ENCODE measurements around the gene LRMDA. TPM values are rescaled to one million over a fixed set of nuclear protein-coding genes. Genes with fewer than 3 reads are reported as not detected.

The LRMDA gene
- total RNA-seq, 1 donor from 2014 or later = 29.9 TPM

- no peaks in the 10 kb centered on the region for H3K27me3 ChIP-seq (ENCODE audit: low read depth)
- H3K9me3 ChIP-seq = no peaks in the 10 kb centered on the region
- intact Hi-C loops (cut with DNase I) = no loop called here
- DNase-seq (no peak), ATAC-seq (no peak)
- no peaks in the 10 kb centered on the region for H3K4me1 ChIP-seq
- TF ChIP-seq CTCF (IDR thresholded peaks at IDR 0.05) = no peak
- H3K36me3 ChIP-seq = no peaks in the 10 kb centered on the region
- no peak overlapping the region for H3K27ac ChIP-seq
- no peak overlapping the region for H3K4me3 ChIP-seq
These were observed 964.7 kb downstream of the LRMDA start for GRCh38 chr10:76396134-76396533.

- H3K4me1 ChIP-seq = no peaks in the 10 kb centered on the region
- DNase-seq = no peak
- ATAC-seq = no peak
- no peak overlapping the region for H3K4me3 ChIP-seq
- intact Hi-C loops (cut with DNase I) = no loop called here
- no peaks in the 10 kb centered on the region for H3K9me3 ChIP-seq
- TF ChIP-seq CTCF (IDR thresholded peaks at IDR 0.05) = no peak
- no peak overlapping the region for H3K27ac ChIP-seq
- no peaks in the 10 kb centered on the region for H3K27me3 ChIP-seq (ENCODE audit: low read depth)
- no peaks in the 10 kb centered on the region for H3K36me3 ChIP-seq
These were observed 966.0 kb downstream of the LRMDA start for GRCh38 chr10:76397181-76398042.

- intact Hi-C loops (cut with DNase I) = no loop called here
- DNase-seq (no peak), ATAC-seq (no peak)
- Histone ChIP-seq H3K36me3 (no peaks in the 10 kb centered on the region), H3K27me3 (ENCODE audit: low read depth) (no peaks in the 10 kb centered on the region), H3K9me3 (no peaks in the 10 kb centered on the region), H3K4me3 (no peak overlapping the region), H3K27ac (no peak overlapping the region), H3K4me1 (no peaks in the 10 kb centered on the region)
- no peak for TF ChIP-seq CTCF (IDR thresholded peaks at IDR 0.05)
These were observed 966.8 kb downstream of the LRMDA start for GRCh38 chr10:76398043-76398710.

GRCh38 chr10:76399226-76399625 is 967.8 kb downstream of the LRMDA start:
- TF ChIP-seq CTCF (IDR thresholded peaks at IDR 0.05) = no peak
- Histone ChIP-seq H3K4me1 (no peaks in the 10 kb centered on the region), H3K36me3 (no peaks in the 10 kb centered on the region), H3K27me3 (ENCODE audit: low read depth) (no peaks in the 10 kb centered on the region), H3K27ac (no peak overlapping the region), H3K9me3 (no peaks in the 10 kb centered on the region), H3K4me3 (no peak overlapping the region)
- intact Hi-C loops (cut with DNase I) = no loop called here
- DNase-seq (no peak), ATAC-seq (no peak)

GRCh38 chr10:76401006-76401405 is 969.6 kb downstream of the LRMDA start:
- intact Hi-C loops (cut with DNase I) = no loop called here

More at GRCh38 chr10:76401006-76401405, 969.6 kb downstream of the LRMDA start:
- DNase-seq (no peak), ATAC-seq (no peak)
- no peak overlapping the region for H3K27ac ChIP-seq
- H3K9me3 ChIP-seq = no peaks in the 10 kb centered on the region
- H3K27me3 ChIP-seq (ENCODE audit: low read depth) = no peaks in the 10 kb centered on the region
- no peak overlapping the region for H3K4me3 ChIP-seq
- H3K36me3 ChIP-seq = no peaks in the 10 kb centered on the region
- H3K4me1 ChIP-seq = no peaks in the 10 kb centered on the region
- no peak for TF ChIP-seq CTCF (IDR thresholded peaks at IDR 0.05)
